Stimulated activated naive B cell treated with anti-CD40 and anti-IgM and Interleukin-4, amounts not matched to agents 10 μg/mL and 1 μg/mL and 100 μg/mL, for 72 hours (primary cell): Measurements from ENCODE around the gene DVL1.

Experiments
- ATAC-seq, 2 donors: fragments of 150-1000 bp; cut with Tn5 transposase; replicated peaks; 2 replicates each; pipeline ENCODE4 v1.10.0; 2021; ENCODE audit warnings: moderate library complexity in 1 of 2
- DNase-seq: peaks from one replicate; pipeline ENCODE4 v3.0.0; 2021
- H3K27ac Mint-ChIP-seq: one replicate; pipeline ENCODE4 v1.8.0; 2022; ENCODE audit warnings: mild to moderate bottlenecking, mixed read lengths
- H3K27me3 Mint-ChIP-seq, 2 donors: one replicate each; pipeline ENCODE4 v1.8.0; 2022; ENCODE audit warnings: mixed read lengths in 2 of 2
- H3K36me3 Mint-ChIP-seq, 2 donors: one replicate each; pipeline ENCODE4 v1.8.0; 2022; ENCODE audit warnings: mixed read lengths in 2 of 2, mild to moderate bottlenecking in 1 of 2
- H3K4me1 Mint-ChIP-seq, 2 donors: one replicate each; pipeline ENCODE4 v1.8.0; 2022; ENCODE audit warnings: mixed read lengths in 2 of 2, mild to moderate bottlenecking in 1 of 2
- H3K4me3 Mint-ChIP-seq, 2 donors: one replicate each; pipeline ENCODE4 v1.8.0; 2022; ENCODE audit warnings: mild to moderate bottlenecking in 2 of 2, mixed read lengths in 2 of 2, moderate library complexity in 1 of 2
- H3K9me3 Mint-ChIP-seq, 2 donors: one replicate each; pipeline ENCODE4 v1.8.0; 2022; ENCODE audit warnings: mixed read lengths in 2 of 2, mild to moderate bottlenecking in 1 of 2

DVL1 gene

DNA sequence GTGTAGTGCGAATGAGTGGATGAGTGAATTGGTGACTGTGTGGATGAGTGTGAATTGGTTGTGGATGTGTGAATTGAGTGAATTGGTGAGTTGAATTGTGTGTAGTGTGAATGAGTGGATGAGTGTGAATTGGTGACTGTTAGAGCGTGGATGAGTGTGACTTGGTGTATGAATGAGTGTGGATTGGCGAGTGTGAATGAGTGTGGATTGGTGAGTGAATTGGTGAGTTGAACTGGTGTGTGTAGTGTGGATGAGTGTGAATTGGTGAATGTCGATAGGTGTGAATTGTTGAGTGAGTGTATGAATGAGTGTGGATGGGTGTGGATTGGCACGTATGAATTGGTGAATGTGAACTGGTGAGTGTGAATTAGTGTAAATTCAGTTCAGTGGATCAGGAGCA, 18.1 kb upstream of the DVL1 start:
- Mint-ChIP-seq H3K4me3 (no peak overlapping the region), H3K36me3 (no peaks in the 10 kb centered on the region), H3K27ac (no peak overlapping the region), H3K9me3 (no peaks in the 10 kb centered on the region), H3K27me3 (peaks cover 0 to 1% of the 10 kb centered on the region in 2 donors), H3K4me1 (peaks cover 2 to 7% of the 10 kb centered on the region in 2 donors)
- DNase-seq (no peak), ATAC-seq (no peak)

DNA sequence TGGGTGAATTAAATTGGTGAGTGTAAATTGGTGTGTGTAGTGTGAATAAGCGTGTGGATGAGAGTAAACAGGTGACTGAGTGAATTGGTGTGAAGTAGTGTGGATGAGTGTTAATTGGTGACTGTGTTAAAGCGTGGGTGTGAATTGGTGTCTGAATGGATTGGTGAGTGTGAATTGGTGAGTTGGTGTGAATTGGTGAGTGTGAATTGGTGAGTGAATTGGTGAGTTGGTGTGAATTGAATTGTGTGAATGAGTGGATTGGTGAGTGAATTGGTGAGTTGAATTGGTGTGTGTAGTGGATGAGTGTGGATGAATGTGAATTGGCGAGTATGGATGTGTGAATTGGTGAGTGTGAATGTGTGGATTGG, 17.5 kb upstream of the DVL1 start:
- Mint-ChIP-seq H3K9me3 (no peaks in the 10 kb centered on the region), H3K36me3 (no peaks in the 10 kb centered on the region), H3K4me3 (no peak overlapping the region), H3K27me3 (peaks cover 3 to 6% of the 10 kb centered on the region in 2 donors), H3K4me1 (peaks cover 0 to under 1% of the 10 kb centered on the region in 2 donors), H3K27ac (no peak overlapping the region)
- ATAC-seq (no peak), DNase-seq (no peak)

DNA sequence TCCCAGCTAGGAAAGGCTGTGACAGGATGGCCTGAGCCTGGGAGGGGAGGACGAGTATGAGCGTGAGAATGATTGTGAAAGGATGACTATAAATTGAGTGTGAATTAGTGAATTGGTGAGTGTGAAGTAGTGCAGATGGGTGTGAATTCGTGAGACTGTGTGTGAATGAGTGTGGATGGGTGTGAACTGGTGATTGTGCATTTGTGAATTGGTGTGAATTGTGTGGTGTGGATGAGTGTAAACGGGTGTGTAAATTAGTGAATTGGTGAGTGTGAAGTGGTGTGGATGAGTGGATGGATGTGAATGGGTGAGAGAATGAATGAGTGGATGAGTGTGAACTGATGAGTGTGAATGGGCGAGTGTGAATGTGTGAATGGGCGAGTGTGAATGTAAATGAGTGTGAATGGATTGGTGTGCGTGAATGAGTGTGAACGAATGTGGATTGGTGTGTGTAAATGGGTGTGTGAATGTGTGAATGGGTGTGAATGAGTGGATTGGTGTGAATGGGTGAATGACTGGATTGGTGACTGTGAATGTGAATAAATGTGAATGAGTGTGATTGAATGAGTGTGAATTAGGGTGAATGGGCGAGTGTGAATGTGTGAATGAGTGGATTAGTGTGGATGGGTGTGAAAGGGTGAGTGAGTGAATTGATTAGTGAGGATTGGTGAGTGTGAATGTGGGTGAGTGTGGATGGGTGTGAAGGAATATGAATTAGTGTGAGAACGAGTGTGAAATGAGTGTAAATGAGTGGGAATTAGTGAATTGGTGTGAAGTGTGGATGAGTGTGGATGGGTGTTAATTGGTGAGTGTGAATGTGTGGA, 16.9 kb upstream of the DVL1 start:
- ATAC-seq (no peak), DNase-seq (no peak)
- no peaks in the 10 kb centered on the region for H3K4me1 Mint-ChIP-seq
- H3K27ac Mint-ChIP-seq, result no peak overlapping the region
- peaks cover 5 to 8% of the 10 kb centered on the region in 2 donors for H3K27me3 Mint-ChIP-seq
- H3K36me3 Mint-ChIP-seq, result no peaks in the 10 kb centered on the region
- H3K9me3 Mint-ChIP-seq, result no peaks in the 10 kb centered on the region
- H3K4me3 Mint-ChIP-seq, result no peak overlapping the region

- peaks cover 2 to 3% of the 10 kb centered on the region in 2 donors for H3K4me1 Mint-ChIP-seq
- H3K36me3 Mint-ChIP-seq, result no peaks in the 10 kb centered on the region
- ATAC-seq, result no peak
- no peak for DNase-seq
- no peak overlapping the region for H3K27ac Mint-ChIP-seq
- no peak overlapping the region for H3K4me3 Mint-ChIP-seq
- H3K9me3 Mint-ChIP-seq, result no peaks in the 10 kb centered on the region
- H3K27me3 Mint-ChIP-seq, result peaks cover 17 to 23% of the 10 kb centered on the region in 2 donors
Measured at GRCh38 chr1:1364266-1364665, 15.0 kb upstream of the DVL1 start.

GRCh38 chr1:1361982-1362423, 12.8 kb upstream of the DVL1 start:
- Mint-ChIP-seq H3K4me1 (peaks cover 3 to 17% of the 10 kb centered on the region in 2 donors), H3K4me3 (no peak overlapping the region), H3K36me3 (no peaks in the 10 kb centered on the region), H3K27ac (peak overlapping the region; percentile 20), H3K27me3 (peaks cover 39 to 46% of the 10 kb centered on the region in 2 donors), H3K9me3 (no peaks in the 10 kb centered on the region)
- ATAC-seq (no peak), DNase-seq (no peak)

GRCh38 chr1:1361233-1361981, 12.2 kb upstream of the DVL1 start:
- ATAC-seq, result no peak
- DNase-seq, result no peak
- Mint-ChIP-seq H3K36me3 (no peaks in the 10 kb centered on the region), H3K4me1 (peaks cover 3 to 17% of the 10 kb centered on the region in 2 donors), H3K27me3 (peaks cover 39 to 51% of the 10 kb centered on the region in 2 donors), H3K9me3 (no peaks in the 10 kb centered on the region), H3K4me3 (no peak overlapping the region), H3K27ac (no peak overlapping the region)

DNA sequence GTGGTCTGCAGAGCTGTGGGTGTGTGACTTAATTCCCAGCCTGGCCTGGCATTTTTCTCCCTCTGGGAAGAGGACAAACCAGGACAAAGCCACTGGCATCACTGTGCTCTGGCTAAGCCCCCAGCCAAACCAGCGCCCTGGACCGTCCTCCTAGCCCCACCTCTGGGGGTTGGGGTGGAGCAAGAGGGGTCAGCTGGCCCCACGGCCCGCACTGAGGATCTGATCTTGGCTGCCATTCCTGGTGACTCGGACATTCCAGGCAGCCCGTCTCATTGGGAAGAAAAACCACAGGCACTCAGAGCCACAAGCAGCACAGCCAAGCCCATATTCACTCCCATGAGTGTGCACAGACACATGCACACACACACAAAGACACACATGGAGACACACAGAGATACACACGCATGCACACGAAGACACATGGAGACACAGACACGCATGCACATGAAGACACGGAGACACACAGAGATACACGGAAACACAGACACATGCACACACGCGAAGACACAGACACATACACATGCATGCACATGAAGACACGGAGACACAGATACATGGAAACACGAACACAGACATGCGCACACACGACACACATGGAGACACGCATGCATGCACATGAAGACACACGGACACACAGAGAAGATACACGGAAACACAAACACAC, 11.4 kb upstream of the DVL1 start:
- DNase-seq, result no peak
- no peak for ATAC-seq
- Mint-ChIP-seq H3K9me3 (no peaks in the 10 kb centered on the region), H3K27ac (no peak overlapping the region), H3K4me1 (peaks cover 3 to 17% of the 10 kb centered on the region in 2 donors), H3K36me3 (no peaks in the 10 kb centered on the region), H3K27me3 (peaks cover 39 to 51% of the 10 kb centered on the region in 2 donors), H3K4me3 (no peak overlapping the region)

DNA sequence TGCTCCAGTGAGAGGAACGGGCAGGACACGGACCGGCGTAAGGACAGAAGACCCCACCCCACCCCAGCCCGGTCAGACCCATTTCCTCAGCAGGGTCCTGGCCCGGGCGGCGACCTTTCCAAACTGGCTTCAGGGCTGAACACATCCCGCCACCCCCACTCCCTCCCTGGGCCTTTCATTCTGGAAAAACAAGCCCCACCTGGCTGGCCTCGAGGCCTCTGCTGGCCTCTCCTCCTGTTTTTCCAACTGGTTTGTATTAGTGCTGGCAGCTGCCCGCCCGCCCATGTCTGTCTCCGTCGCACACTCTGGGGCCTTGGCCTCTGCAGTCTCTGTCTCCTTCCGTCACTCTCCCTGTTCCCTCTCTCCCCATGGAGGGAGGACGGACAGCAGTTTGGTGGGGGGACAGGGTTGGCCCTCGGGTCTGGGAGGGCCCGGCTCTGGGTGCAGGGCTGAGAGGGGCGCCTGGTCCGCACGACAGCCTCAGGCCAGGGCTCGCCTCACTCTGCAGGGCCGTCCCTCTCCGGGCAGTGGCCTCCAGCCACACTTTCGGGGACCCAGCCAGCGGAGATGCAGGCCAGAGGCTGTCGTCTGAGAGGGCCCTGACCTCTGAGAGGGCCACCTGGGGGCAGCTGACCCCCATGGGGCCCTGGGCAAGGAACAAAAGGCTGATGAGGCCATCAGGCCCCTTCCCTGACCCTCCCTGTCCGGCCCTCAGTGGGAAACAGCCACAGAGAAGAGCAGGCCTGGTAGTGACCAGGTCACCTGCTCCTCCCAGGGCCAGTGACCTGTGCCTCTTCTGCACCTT, 10.6 kb upstream of the DVL1 start:
- Mint-ChIP-seq H3K4me3 (no peak overlapping the region), H3K9me3 (no peaks in the 10 kb centered on the region), H3K27me3 (peaks cover 39 to 53% of the 10 kb centered on the region in 2 donors), H3K27ac (no peak overlapping the region), H3K36me3 (no peaks in the 10 kb centered on the region), H3K4me1 (peaks cover 3 to 20% of the 10 kb centered on the region in 2 donors)
- no peak for DNase-seq
- no peak for ATAC-seq

GRCh38 chr1:1359308-1359663, 10.1 kb upstream of the DVL1 start:
- H3K4me1 Mint-ChIP-seq, result peaks cover 3 to 25% of the 10 kb centered on the region in 2 donors
- H3K4me3 Mint-ChIP-seq, result no peak overlapping the region
- peaks cover 40 to 58% of the 10 kb centered on the region in 2 donors for H3K27me3 Mint-ChIP-seq
- no peak overlapping the region for H3K27ac Mint-ChIP-seq
- H3K36me3 Mint-ChIP-seq, result no peaks in the 10 kb centered on the region
- no peaks in the 10 kb centered on the region for H3K9me3 Mint-ChIP-seq
- DNase-seq, result no peak
- ATAC-seq, result peak in 1 of 2 donors; percentile 37

GRCh38 chr1:1358433-1359271, 9.4 kb upstream of the DVL1 start, which contains the start of gene MXRA8:
MXRA8 (minus strand) TSS chr1:1358555; CDS start chr1:1358504, 51 bp downstream.
- peaks cover 45 to 65% of the 10 kb centered on the region in 2 donors for H3K27me3 Mint-ChIP-seq
- H3K9me3 Mint-ChIP-seq, result no peaks in the 10 kb centered on the region
- ATAC-seq, result peak in 1 of 2 donors; percentile 25
- H3K4me1 Mint-ChIP-seq, result peaks cover 4 to 31% of the 10 kb centered on the region in 2 donors
- peak within 1 kb of the TSS; percentile 81 for H3K27ac Mint-ChIP-seq
- H3K36me3 Mint-ChIP-seq, result no peaks in the 10 kb centered on the region
- no peak for DNase-seq
- no peak within 1 kb of the TSS for H3K4me3 Mint-ChIP-seq

GRCh38 chr1:1357871-1358432, 8.7 kb upstream of the DVL1 start:
- DNase-seq (no peak), ATAC-seq (no peak)
- no peak overlapping the region for H3K27ac Mint-ChIP-seq
- peaks cover 52 to 72% of the 10 kb centered on the region in 2 donors for H3K27me3 Mint-ChIP-seq
- H3K9me3 Mint-ChIP-seq, result no peaks in the 10 kb centered on the region
- H3K4me1 Mint-ChIP-seq, result peaks cover 10 to 38% of the 10 kb centered on the region in 2 donors
- H3K36me3 Mint-ChIP-seq, result no peaks in the 10 kb centered on the region
- no peak overlapping the region for H3K4me3 Mint-ChIP-seq

DNA sequence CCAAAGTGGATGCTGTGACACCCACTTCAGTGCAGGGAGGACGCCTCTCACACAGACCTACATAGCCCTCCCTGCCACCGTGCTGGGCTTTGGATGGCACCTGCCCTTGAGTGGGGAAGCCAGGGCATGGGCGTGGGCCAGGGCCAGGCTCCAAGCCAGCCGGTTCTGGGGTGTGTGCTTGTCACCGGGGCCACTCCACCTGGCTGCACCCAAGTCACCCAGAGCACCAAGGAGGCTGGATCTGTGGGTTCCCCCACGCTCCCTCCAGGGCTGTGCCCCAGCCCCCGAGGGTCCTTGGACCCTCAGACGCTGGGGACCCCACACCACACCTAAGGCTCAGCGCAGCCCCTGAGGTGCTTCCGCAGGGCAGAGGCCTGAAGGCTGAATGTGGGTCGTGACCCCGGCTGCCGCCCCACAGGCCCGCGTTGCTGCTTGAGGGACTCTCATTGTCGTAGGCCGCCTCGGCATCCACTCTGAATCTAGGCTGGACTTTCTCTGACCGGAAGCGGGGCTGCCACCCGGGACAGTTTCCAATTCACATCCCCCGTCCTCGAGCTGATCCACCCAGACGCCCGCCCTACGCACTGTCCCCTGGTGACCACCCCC, 7.7 kb upstream of the DVL1 start:
- peaks cover 20 to 48% of the 10 kb centered on the region in 2 donors for H3K4me1 Mint-ChIP-seq
- H3K27me3 Mint-ChIP-seq, result peaks cover 57 to 77% of the 10 kb centered on the region in 2 donors
- H3K27ac Mint-ChIP-seq, result peak overlapping the region; percentile 81
- no peak overlapping the region for H3K4me3 Mint-ChIP-seq
- DNase-seq, result no peak
- no peaks in the 10 kb centered on the region for H3K9me3 Mint-ChIP-seq
- ATAC-seq, result peak; percentile 19 to 30
- peaks cover 1 to 5% of the 10 kb centered on the region in 2 donors for H3K36me3 Mint-ChIP-seq
